Mesothelial cell of epicardium (in vitro differentiated cells): ENCODE measurements around the gene C6orf62. TPM values are rescaled to one million over a fixed set of nuclear protein-coding genes. Genes with fewer than 3 reads are reported as not detected.
A peak's percentile ranks its signal among the peaks of the same experiment; 100 is the strongest.

ENCODE experiments used
- DNase-seq, 2 experiments: peaks; one replicate each; pipeline ENCODE4 v3.0.0; 2021; ENCODE audit warnings: low spot score in 2 of 2; ENCODE audit not compliant: unreplicated experiment in 2 of 2
- H3K27ac Mint-ChIP-seq: 2 replicates; pipeline ENCODE4 v1.8.0; 2021; ENCODE audit warnings: mixed read lengths
- H3K27me3 Mint-ChIP-seq: 2 replicates; pipeline ENCODE4 v1.8.0; 2021; ENCODE audit warnings: low read depth, mixed read lengths
- H3K36me3 Mint-ChIP-seq: 2 replicates; pipeline ENCODE4 v1.8.0; 2021; ENCODE audit warnings: mixed read lengths
- H3K4me1 Mint-ChIP-seq: 2 replicates; pipeline ENCODE4 v1.8.0; 2021; ENCODE audit warnings: mixed read lengths
- H3K4me3 Mint-ChIP-seq: 2 replicates; pipeline ENCODE4 v1.8.0; 2021; ENCODE audit warnings: mild to moderate bottlenecking, moderate library complexity, mixed read lengths
- H3K9me3 Mint-ChIP-seq: 2 replicates; pipeline ENCODE4 v1.8.0; 2021; ENCODE audit warnings: mixed read lengths
- total RNA-seq: library from RNA; stranded (reverse); gene quantifications from 3 replicates; pipeline ENCODE4 v1.2.1, GENCODE V29; 2021
- TF ChIP-seq, protein P1 (sequence below): fragments of 200-600 bp; sonication (generic); IDR thresholded peaks from one replicate; pipeline ENCODE4 v1.5.0; 2021; ENCODE audit warnings: antibody characterized with exemption; ENCODE audit not compliant: unreplicated experiment

The C6orf62 gene
- total RNA-seq, 1 donor from 2014 or later, result 61.9 TPM

- DNase-seq, result no peak
- H3K4me3 Mint-ChIP-seq, result peak overlapping the region; percentile 92
- H3K9me3 Mint-ChIP-seq, result peaks cover 24% of the 10 kb centered on the region
- H3K36me3 Mint-ChIP-seq, result peaks cover 33% of the 10 kb centered on the region
- H3K27me3 Mint-ChIP-seq, result no peaks in the 10 kb centered on the region
- H3K4me1 Mint-ChIP-seq, result peaks cover 24% of the 10 kb centered on the region
- peak overlapping the region; percentile 99 for H3K27ac Mint-ChIP-seq
- TF ChIP-seq, protein P1, sequence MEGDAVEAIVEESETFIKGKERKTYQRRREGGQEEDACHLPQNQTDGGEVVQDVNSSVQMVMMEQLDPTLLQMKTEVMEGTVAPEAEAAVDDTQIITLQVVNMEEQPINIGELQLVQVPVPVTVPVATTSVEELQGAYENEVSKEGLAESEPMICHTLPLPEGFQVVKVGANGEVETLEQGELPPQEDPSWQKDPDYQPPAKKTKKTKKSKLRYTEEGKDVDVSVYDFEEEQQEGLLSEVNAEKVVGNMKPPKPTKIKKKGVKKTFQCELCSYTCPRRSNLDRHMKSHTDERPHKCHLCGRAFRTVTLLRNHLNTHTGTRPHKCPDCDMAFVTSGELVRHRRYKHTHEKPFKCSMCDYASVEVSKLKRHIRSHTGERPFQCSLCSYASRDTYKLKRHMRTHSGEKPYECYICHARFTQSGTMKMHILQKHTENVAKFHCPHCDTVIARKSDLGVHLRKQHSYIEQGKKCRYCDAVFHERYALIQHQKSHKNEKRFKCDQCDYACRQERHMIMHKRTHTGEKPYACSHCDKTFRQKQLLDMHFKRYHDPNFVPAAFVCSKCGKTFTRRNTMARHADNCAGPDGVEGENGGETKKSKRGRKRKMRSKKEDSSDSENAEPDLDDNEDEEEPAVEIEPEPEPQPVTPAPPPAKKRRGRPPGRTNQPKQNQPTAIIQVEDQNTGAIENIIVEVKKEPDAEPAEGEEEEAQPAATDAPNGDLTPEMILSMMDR, result no peak
Measured at GRCh38 chr6:24667378-24667803, 51.6 kb downstream of the C6orf62 start.

GRCh38 chr6:24666641-24667377, 52.1 kb downstream of the C6orf62 start, which contains the start of the genes ACOT13 and TDP2:
ACOT13 (plus strand) TSS chr6:24667077; CDS start chr6:24667264, 187 bp downstream.
TDP2 (minus strand) TSS chr6:24666899; CDS start chr6:24666862, 37 bp downstream.
- Mint-ChIP-seq H3K36me3 (peaks cover 35% of the 10 kb centered on the region), H3K27me3 (no peaks in the 10 kb centered on the region), H3K4me3 (peak within 1 kb of the TSS; percentile 92), H3K27ac (peak within 1 kb of the TSS; percentile 99), H3K4me1 (peaks cover 24% of the 10 kb centered on the region), H3K9me3 (peaks cover 24% of the 10 kb centered on the region)
- DNase-seq, result peak; percentile 95 to 96
- TF ChIP-seq, protein P1, result peak; percentile 65

- H3K36me3 Mint-ChIP-seq, result peaks cover 37% of the 10 kb centered on the region
- TF ChIP-seq, protein P1, result no peak
- peaks cover 24% of the 10 kb centered on the region for H3K4me1 Mint-ChIP-seq
- peak; percentile 21 to 72 for DNase-seq
- H3K4me3 Mint-ChIP-seq, result peak overlapping the region; percentile 92
- no peaks in the 10 kb centered on the region for H3K27me3 Mint-ChIP-seq
- H3K9me3 Mint-ChIP-seq, result peaks cover 23% of the 10 kb centered on the region
- peak overlapping the region; percentile 99 for H3K27ac Mint-ChIP-seq
Measured at GRCh38 chr6:24666097-24666640, 52.8 kb downstream of the C6orf62 start.

DNA sequence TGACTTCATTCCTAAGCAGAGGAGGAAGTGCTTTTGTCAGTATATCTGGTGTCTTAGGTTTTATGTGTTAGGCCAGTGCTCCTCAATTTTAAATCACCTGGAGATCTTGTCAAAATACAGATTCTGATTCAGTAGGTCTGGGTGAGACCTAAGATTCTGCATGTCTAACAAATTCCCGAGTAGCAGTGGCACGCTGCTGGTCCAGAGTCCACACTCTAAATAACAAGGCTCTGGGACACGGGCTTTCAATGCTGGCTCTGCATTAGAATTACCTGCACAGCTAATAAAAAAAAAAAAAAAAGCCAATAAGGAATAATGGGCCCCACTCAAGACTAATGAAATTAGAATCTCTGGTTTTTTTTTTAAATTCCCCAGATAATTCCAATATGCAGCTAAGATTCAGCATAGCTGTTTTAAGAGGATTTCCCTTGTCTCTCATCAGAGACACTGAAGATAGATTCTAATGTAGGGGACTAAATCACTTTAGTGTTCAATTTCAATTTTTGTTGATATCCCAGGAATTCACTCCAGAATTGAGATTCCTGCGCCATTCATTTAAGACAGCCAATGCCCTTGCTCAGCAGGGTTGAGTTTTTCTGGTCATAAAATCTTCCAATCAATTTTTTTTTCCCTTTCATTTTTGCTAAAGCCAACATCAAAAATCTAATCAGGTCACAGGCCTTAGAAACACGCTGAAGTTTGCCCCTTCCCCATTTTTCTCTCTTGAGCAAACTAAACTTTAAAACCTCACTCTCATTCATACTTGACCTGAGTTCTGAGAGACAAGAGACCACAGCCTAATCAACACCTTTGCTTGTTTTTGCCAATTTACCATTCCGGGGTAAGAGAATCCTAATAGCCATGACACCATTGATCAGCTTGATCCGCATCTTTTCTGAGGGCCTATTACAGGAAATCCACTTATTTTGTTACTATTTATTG, 54.6 kb downstream of the C6orf62 start:
- H3K36me3 Mint-ChIP-seq, result peaks cover 25% of the 10 kb centered on the region

DNA sequence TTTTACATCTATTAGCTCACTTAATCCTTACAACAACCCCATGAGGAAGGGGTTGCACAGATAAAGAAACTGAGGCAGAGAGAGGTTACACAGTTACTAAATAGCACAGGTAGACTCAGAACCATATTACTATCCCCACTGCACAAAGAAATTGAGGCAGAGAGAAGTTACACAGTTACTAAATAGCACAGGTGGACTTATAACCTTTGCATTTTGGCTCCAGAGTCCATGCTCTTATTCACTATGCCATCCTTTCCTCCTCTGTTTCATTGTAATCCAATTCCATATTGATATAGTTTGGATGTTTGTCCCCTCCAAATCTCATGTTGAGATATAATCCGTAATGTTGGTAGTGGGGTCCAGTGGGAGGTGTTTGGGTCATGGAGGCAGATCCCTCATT, 55.8 kb downstream of the C6orf62 start:
- TF ChIP-seq, protein P1, result no peak
- Mint-ChIP-seq H3K9me3 (no peaks in the 10 kb centered on the region), H3K4me3 (no peak overlapping the region), H3K27me3 (no peaks in the 10 kb centered on the region), H3K36me3 (peaks cover 19% of the 10 kb centered on the region), H3K4me1 (peaks cover 24% of the 10 kb centered on the region), H3K27ac (no peak overlapping the region)
- DNase-seq, result no peak

More for the DNA sequence above, 54.6 kb downstream of the C6orf62 start:
- DNase-seq, result no peak
- peaks cover 24% of the 10 kb centered on the region for H3K4me1 Mint-ChIP-seq
- no peaks in the 10 kb centered on the region for H3K27me3 Mint-ChIP-seq
- peak overlapping the region; percentile 48 for H3K27ac Mint-ChIP-seq
- peaks cover 6% of the 10 kb centered on the region for H3K9me3 Mint-ChIP-seq
- peak overlapping the region; percentile 92 for H3K4me3 Mint-ChIP-seq
- TF ChIP-seq, protein P1, result no peak
